CD4-positive, alpha-beta T cell treated with Interleukin-2 at 100 ng/mL for 4 hours (primary cell): ENCODE data around the gene PHETA1.

Experiments used
- DNase-seq: peaks from one replicate; pipeline ENCODE4 v3.0.0-alpha.2; 2020; ENCODE audit warnings: low spot score

The PHETA1 gene

DNA sequence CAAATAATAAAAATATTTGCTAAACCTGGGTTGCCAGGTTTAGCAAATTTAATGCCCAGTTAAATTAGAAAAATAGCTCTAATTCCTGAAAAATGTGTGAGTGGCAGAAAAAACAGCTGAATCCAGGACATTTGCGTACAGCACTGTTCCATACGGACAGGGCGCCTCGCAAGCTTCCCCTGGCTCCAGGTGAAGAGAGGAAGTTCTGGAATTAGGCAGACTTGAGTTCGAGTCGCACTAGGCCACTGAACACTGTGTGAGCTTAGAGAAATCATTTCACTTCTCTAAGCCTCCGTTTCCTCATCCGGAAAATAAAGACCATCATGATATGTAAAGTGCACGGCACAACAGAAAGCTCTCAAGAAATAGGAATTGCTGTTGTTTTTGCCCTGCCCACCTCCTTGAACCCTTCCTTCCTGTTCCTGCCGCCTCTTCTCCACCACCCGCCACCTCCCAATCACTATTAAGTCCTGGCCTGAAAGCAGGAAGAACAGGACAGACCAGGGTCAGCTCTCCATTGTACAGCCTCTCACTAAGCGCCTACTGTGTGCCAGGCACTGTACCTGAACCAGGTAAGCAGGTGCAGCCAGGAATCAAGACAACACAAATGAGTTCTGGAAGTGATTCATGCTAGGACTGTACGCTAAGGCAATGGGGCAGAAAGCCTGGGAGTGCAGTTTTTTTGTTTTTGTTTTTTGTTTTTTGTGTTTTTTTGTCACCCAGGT, 763 bp upstream of the PHETA1 start:
- DNase-seq, result no peak

DNA sequence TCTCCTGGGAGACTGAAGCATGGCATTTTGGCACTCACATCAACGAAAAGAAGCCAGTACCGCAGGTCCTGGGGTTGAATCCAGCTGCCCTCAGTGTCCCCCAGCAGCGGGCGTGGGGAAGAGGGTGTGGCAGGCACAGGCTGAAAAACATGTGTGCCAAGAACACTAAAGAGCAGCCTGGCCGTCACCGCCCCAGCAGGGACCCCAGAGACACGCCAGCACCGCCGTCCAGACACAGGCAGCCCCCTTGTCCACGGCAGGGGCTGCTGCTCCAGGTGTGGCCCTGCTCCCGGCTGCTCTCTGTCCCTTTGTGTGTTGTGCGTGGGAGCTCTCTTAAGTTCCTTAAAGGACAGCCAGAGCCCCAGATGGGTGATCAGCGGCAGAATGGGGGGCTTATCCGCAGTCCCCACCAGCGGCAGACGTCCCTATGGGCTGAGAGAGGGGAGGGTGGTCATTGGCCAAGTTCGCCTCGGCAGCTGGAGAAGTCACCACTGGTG, 556 bp downstream of the PHETA1 start:
- DNase-seq, result no peak

DNA sequence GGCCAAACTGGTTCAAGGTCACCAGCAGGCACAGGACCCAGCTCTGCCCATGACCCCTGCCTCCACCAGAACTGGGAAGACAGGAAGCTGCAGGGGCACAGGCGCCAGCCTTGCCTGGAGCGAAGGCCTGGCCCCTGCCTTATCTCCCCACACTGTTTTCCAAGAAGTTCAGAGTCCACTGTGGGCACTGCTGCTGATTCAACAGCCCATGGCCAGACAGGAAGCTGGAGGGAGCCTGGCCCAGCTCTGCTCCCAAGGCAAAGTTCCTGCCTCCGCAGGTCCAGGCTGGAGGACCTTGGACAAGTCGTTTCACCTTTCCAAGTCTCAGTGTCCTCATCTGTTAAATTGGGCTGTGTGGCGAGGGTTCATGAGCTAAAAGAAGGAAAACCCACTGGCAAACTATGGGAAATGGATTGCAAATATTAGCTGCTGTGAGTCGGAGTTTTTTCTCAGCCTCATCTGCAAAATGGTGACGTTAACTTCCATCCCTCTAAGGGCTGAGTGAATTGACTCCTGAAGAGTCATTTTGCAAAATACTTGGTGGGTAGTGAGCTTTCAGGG, 1.2 kb downstream of the PHETA1 start:
- no peak for DNase-seq

DNA sequence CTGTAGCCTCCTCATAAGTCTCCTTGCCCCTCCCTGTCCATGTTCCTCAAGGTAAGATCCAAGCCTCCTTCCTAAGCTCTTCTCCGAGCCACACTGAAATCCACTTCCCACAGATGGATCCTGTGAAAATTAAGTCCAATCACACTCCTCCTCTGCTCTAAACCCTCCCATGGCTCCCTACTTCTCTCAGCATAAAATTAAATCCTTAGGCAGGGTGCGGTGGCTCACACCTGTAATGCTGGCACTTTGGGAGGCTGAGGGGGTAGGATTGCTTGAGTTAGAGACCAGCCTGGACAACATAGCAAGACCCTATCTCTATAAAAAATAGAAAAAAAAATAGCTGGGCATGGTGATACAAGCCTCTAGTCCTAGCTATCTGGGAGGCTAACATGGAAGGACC, 2.3 kb downstream of the PHETA1 start:
- DNase-seq, result no peak

DNA sequence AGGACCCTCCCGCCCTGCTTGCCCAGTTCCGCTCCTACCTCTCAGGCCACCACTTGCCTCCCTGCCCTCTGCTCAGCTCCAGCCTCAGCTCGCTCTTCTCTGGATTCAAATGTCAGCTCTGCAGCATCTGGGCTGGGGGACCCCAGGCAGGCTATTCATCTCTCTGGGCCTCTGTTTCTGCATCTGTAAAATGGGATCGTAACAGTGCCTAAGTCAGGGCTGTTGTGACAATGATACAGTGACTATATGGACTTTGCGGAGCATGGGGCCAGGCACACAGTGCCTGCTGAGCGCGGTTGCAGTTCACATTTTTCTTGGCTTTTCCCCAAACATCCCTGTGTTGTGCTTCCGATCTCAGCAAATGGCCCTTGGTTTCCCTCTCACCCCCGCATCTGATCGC, 2.8 kb downstream of the PHETA1 start:
- no peak for DNase-seq

DNA sequence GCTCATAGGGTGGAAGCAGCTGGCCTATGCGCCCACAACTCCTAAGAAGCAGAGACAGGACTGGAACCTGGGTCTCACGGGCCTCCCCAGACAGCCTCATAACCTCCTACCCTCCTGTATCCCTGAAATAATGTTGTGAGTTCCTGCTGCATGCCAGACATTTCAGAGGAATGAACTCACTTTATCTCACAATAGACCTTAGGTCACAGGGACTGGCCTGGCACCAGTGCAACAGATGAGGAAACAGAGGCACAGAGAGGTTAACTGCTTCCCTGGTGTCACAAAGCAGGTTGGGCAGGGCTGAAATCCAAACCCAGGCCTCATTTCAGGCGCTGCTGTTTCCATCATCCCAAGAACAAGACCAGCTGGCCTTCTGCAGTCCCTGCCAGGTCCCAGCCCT, 5.3 kb downstream of the PHETA1 start:
- no peak for DNase-seq

DNA sequence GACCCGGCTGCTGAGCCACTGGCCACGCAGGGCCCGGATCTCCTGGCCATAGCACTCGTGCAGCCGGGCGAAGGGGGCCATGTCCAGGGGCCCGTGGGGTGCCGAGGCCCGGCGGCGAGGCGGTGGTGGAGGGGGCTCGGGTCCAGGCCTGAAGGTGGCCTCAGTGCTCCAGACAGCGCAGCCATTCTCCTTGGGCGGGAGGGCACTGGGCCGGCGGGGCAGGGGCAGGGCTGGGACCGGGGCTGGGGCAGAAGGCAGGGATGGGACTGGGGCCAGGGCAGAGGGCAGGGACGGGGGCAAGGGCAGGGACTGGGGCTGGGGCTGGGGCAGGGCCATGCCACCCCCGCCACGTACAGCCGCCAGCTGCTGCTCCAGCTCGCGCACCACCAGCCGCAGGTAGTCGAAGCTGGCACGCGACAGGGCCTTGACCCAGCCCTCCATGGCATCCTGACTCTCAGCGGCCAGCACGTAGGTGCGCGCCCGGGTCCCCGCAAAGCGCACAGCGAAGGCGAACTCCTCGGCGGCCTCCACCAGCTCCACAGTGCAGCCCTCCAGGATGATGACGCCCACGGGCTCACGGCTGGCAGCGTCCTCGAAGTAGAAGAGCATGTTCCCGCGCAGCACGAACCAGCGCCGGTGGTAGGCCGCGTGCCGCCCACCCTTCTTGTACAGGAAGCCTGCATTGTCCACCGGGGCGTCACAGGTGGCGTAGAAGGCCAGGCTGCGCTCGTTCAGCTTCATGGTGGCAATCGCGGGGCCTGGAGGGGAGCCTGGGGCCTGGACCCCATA, 6.0 kb downstream of the PHETA1 start:
- no peak for DNase-seq

DNA sequence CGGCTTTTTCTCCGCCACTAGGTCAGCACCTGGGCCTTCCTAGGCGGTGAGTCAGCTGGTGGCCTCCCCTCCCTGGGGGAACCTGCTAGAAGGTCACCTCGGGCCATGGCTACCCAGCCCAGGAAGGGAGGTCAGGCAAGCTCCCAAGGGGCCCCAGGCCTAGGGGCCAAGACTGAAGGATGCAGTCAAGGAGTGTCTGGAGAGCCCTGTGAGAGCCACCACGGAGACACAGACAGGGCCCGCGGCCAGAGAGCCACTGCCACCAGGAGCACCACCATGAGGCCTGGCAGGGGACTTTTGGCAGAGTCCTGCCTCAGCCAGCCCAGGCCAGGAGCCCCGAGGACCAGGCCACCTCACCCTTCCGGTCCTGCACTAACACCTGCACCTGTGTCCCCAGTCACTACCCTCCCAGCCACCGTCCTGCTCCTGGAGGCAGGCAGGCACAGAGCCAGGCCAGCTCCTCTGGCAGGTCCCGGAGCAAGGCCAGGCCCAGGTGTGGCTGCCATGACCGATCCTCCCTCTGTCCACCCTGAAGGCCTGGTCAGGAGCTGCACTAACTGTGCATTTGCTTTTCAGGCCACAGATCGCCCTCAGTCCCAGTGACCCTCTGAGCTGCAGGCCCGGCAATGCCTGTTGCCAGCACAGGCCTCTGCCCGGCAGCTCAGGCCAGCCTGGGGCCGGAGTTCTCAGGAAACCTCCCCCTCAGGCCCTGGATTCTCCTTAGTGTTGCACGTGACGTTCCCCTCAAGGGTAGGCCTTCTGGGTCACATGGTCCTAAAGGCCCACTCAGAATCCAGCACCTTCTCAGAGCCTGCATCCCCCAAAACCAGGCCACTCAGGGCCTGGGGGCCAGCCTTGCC, 6.9 kb downstream of the PHETA1 start:
- no peak for DNase-seq

DNA sequence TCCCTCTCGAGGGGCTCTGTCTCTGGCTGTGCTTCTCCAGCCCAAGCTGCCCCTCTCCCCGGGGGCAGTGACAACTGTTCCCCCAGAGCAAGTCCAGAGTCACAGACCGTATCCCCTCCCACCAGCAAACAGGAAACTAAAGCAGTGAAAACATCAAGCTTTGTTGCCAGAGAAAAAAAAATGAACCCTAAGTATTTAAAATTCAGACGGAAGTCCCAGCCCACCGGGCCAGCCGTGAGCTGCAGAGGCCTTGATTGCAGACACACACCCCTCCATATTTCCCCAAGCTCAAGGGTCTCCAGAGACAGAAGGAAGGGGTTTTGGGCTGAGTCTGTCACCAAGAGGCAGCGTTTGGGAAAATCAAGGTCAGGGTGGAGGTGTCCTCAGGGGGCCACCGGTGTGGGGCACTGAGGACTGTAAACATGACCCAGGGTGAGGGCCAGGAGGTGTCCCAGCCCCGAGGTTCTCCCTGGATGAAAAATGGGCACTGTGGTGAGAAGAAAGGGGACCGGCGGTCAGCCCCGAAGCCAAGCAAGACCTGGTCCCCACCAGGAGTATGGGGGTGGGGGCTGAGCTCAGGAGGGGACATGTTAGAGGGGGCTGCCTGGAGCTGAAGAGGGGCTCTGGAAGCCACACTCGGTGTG, 7.7 kb downstream of the PHETA1 start:
- no peak for DNase-seq

DNA sequence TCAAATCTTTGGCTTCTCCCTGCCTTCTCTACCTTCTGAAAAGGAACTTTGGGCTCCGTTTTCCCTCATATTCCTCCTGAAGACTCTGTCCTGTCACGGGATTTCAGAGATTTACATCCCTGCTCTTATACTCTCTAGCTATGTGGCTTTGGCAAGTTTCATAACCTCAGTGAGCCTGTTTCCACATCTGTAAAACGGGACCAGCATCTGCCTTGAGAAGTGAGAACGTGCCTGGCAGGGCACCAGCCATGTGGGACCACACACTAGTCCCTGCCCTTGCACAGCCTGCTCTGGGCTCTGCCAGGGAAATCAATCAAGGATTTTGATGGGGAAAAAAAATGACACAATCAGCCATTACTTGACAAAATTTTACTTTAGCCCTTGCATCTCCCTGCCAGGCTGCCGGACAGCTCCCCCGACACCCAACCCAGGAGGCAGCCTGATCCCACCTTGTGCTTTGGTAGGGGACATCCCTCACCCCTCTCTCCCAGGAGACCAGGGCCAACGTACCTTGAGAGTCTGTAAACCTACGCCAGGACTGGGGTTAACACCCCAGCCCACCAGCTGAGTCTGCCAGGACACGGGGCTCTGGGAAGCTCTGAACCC, 8.5 kb downstream of the PHETA1 start:
- no peak for DNase-seq

DNA sequence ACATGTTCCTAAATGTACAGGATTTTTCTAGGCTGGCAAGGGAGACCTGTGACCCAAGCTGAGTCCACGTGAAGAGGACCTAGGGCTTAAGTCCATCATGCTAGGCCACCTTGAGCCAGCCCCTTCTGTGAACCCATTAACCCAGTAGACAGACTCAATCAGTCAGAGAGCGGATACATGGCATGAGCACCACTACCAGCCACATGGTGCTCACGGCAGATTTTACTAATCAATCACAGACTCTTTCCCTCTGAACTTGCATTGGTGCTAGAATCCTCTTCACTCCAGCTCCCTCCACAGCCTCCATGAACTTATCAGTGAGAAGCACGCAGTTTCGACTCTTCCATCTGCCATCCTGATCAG, 9.0 kb downstream of the PHETA1 start:
- no peak for DNase-seq

DNA sequence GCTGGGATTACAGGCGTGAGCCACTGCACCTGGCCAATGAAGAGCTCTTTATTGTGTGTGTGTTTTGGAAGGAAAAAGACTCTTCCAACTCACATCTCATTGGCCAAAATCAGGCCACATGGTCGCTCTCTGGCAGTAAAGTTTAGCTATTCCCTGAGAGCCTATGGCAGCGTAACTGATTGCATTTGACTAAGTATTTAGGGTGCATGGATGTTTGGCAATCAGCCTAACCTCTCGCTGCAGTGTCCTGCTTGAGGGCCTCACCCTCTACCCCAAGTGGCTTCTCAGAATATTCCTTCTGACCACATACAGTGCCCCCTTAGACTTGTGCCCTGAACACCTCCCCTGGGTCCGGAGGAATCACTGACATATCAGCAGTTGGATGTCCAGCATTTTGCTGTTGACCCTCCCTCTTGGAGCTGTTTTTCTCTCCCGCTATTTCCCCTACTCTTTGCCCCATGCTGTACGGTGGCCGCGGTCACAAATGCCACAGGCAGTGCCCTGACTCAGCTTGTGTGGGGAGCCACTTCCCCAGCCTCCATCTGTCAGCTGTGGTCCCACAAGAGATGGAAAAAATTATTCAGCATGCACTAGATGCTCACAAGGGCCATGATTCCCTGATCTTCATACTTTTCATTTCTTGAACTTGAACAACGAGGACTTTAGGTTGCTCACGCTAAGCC, 9.5 kb downstream of the PHETA1 start:
- DNase-seq, result no peak

DNA sequence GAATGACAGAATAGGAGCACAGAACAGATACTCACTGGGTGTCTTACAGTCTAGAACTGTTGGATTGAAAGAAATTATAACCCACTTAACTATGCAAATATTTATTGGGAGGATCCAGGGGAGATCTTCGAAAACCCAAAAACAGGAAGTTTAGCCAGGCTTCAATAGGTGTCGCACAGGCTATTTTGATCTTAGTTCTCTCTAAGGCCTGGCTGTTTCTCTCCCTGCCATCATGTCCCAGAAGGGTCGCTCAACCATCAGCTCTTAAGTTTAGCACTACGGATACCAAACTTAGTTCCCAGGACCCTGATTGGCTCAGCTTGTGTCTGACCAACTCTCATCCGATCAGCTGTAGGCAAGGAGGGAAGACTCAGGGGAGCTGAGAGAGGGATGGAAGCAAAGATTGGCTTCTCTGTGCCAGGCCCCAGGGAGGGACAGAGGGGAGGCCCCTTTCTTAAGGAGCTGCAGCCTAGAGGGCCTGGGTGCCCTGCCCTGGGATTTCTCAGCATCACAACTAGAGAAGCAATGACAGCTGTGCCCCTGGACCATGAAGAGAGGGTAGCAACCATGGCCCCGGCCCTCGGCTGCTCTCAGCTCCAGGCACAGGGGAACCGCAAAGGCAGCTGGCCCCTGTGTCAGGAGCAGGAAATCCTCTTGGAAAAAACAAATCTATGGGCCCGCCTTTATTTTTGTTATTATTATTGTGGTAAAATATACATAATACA, 13.5 kb downstream of the PHETA1 start:
- no peak for DNase-seq

DNA sequence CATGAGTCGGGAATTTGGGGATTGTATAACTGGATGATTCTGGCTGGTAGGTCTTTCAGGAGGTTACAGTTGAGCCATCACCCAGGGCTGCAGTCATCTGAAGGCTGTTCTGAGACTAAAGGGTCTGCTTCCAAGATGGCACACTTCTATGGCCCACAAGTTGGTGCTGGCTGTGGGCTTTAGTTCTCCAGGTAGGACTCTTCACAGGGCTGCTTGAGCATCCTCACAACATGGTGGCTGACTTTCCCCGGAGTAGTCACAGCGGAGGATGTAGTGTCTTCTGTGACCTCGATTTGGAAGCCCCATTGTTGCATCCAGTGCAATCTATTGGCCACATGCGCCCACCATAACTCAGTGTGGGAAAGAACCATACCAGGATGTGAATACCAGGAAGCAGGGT, 14.4 kb downstream of the PHETA1 start:
- no peak for DNase-seq

DNA sequence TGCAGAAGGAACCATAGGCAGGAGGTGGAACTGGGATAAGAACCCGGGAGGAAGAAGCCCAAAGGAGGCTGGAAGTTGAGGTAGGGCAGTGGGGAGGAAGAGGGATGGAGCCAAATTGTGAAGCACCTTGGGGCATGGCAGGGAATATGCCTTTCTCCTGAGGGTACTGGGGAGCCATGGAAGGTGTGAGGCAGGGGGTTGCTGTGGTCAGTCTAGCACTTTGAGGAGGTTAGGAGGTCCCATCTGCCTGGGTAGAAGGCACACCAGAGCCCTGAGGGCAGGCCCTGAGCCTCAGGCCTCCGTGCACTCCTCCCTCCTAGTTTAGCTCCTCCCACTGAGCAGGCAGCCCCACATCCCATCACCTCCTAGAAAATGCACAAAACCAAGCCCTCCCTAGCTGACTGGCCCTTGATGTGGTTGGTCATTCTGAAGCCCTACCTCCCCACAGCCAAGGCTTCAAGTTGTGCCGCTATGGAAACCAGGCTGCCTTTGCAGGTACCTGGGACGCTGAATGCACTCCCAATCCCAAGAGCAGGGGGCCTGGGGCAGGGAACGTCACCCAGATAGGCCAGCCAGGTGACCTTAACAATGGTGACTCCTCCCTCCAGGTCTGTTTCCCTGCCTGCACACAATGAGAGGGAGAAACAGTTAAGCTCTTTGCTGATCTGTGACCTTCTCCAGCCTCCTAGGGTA, 15.1 kb downstream of the PHETA1 start:
- no peak for DNase-seq

DNA sequence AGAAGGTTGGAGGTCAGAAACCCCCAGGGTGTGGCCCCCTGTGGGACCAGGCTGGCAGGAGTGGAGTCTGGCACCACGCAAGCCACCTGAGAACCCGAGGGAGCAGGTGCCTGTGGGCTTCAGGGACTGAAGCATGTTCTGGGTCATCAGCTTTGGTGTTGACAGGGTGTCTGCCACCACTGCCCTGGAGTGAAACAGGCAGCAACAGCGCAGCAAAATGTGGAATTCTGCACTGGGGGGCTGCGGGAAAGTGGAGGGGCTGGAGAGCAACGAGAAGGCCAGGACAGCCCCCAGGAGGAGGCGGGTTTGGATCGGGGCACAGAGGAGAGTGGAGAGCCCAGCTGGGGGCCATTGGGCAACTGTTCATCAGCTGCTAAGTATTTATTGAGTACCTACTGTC, 15.9 kb downstream of the PHETA1 start:
- no peak for DNase-seq

DNA sequence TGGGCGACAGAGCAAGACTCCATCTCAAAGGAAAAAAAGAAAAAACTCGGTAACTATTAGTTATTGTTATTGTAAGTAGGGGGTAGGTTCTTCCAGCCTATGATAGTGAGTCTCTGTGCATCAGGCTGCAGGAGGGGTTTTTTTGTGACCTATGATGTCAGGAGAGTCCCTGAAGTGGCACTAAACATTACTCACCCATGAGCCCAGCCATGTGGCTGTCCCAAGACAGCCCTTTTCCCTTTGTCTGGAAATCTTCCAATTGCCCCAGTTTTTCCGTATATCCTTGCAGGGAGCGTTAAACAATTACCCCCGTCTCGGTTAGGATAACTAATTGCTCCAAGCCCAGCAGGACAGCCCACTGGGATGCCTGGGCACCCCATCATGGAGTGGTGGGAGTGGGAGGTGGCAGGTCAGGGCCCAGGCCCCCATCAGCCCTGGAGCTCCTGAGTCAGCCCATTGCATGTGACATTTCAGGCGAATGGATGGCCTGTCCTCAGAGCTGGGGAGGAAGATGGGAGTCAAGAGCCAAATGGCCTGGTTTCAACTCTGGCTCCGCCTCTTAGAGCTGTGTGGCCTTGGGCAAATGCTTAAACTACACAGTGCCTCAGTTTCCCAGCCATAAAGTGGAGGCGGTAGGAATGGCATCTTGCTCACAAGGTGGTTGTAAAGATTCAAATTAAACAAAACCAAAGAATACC, 16.4 kb downstream of the PHETA1 start:
- no peak for DNase-seq

DNA sequence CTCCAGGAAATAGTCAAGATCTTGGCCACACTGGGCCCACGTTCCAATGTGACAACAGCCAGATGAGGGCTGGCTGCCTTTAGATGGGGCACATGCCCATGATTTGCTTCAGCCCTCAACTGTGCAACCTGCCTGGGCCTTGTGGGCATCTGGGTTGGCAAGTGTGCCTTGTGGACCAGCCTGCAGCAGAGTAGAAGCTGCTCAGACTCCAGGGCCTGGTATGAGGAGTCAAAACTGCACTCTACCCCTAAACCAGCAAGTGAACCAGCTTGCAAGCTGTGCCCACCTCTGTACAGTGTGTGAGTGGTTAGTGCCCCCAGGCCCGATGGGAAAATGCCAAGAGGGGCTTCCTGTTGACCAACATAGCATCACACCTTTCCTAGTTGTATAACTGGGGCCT, 17.9 kb downstream of the PHETA1 start:
- DNase-seq, result no peak
